AG04450 (cell line): ENCODE measurements around the gene ATAD5. TPM values are rescaled to one million over a fixed set of nuclear protein-coding genes. Genes with fewer than 3 reads are reported as not detected.
"Not testable (repeated sequence)": the region's sequence is repeated elsewhere in the genome, so short reads cannot be mapped to it uniquely, and the experiment has no call there.

Experiments used
- CTCF ChIA-PET: fragments of 300-600, 350-600 bp; formaldehyde crosslinking; extraction: SDS; loops from one replicate; lab custom pipeline; 2022; ENCODE audit warnings: antibody characterized with exemption, inconsistent platforms; lab: Charles Lee
- POLR2A ChIA-PET: fragments of 350-600 bp; formaldehyde crosslinking; extraction: SDS; loops from one replicate; lab custom pipeline; 2021; ENCODE audit warnings: antibody characterized with exemption, inconsistent platforms; lab: Yijun Ruan, JAX
- DNase-seq: peaks from one replicate; pipeline ENCODE4 v3.0.0-alpha.2; 2011; ENCODE audit warnings: low read depth, low spot score
- H3K27ac ChIP-seq: one replicate; pipeline ENCODE4 v1.5.1; 2012; ENCODE audit warnings: low read depth, low read length, control low read depth
- H3K27me3 ChIP-seq: one replicate; pipeline ENCODE4 v1.6.0; 2012; ENCODE audit warnings: low read length; ENCODE audit not compliant: control insufficient read depth, insufficient read depth
- H3K4me3 ChIP-seq: 2 replicates; pipeline ENCODE4 v1.5.1; 2011; ENCODE audit warnings: mild to moderate bottlenecking, low read depth, low read length, control low read depth
- H3K9me3 ChIP-seq: 2 replicates; pipeline ENCODE4 v1.5.1; 2012; ENCODE audit warnings: low read length; ENCODE audit not compliant: control insufficient read depth, insufficient read depth
- CTCF ChIP-seq: IDR thresholded peaks from 2 replicates; pipeline ENCODE4 v1.5.1; 2011; ENCODE audit warnings: low read depth, low read length, control low read depth, inconsistent platforms
- polyA plus RNA-seq: library from polyadenylated mRNA; depleted of rRNA; stranded (reverse); fragments of >200 nt; gene quantifications from 2 replicates; pipeline ENCODE4 v1.2.3, GENCODE V29; 2011

The ATAD5 gene
- polyA plus RNA-seq, 1 experiment = 1.0 TPM

- Histone ChIP-seq H3K27me3 (peaks cover 17% of the 10 kb centered on the region), H3K27ac (no peak overlapping the region), H3K4me3 (no peak overlapping the region), H3K9me3 (no peaks in the 10 kb centered on the region)
- no peak for DNase-seq
- ChIA-PET CTCF (no interaction called here), POLR2A (no interaction called here)
- no peak for TF ChIP-seq CTCF
Observed at GRCh38 chr17:30926516-30926915, 94.8 kb downstream of the ATAD5 start.

- H3K9me3 ChIP-seq = no peaks in the 10 kb centered on the region
- ChIA-PET CTCF (interaction anchor here (0.6 to 0.7 kb wide), 2 partner anchors 70 to 503 kb away, joined by 3 to 7 read pairs; no protein-coding TSS in a partner anchor), POLR2A (interaction anchor here (0.7 kb wide), 1 partner anchor 23 kb away, joined by 6 read pairs; no protein-coding TSS in a partner anchor)
- DNase-seq = no peak
- no peak overlapping the region for H3K4me3 ChIP-seq
- TF ChIP-seq CTCF = no peak
- no peak overlapping the region for H3K27ac ChIP-seq
- peaks cover 14% of the 10 kb centered on the region for H3K27me3 ChIP-seq
Observed at GRCh38 chr17:30927756-30928155, 96.0 kb downstream of the ATAD5 start.

- CTCF ChIA-PET = interaction anchor here (0.5 to 0.7 kb wide), 2 partner anchors 10 to 502 kb away, joined by 5 to 7 read pairs; no protein-coding TSS in a partner anchor
- Histone ChIP-seq H3K9me3 (no peaks in the 10 kb centered on the region), H3K4me3 (no peak overlapping the region), H3K27ac (no peak overlapping the region), H3K27me3 (peaks cover 10% of the 10 kb centered on the region)
- POLR2A ChIA-PET = no interaction called here
- DNase-seq = no peak
- no peak for TF ChIP-seq CTCF
Observed at GRCh38 chr17:30928584-30928983, 96.8 kb downstream of the ATAD5 start.

- DNase-seq = no peak
- Histone ChIP-seq H3K4me3 (no peak overlapping the region), H3K9me3 (no peaks in the 10 kb centered on the region), H3K27ac (no peak overlapping the region), H3K27me3 (peaks cover 5% of the 10 kb centered on the region)
- TF ChIP-seq CTCF = no peak
- ChIA-PET POLR2A (no interaction called here), CTCF (interaction anchor here (0.5 to 0.6 kb wide), 2 partner anchors 10 to 16 kb away, joined by 5 read pairs; no protein-coding TSS in a partner anchor)
Observed at GRCh38 chr17:30929081-30929633, 97.4 kb downstream of the ATAD5 start.

- POLR2A ChIA-PET, H3K27ac ChIP-seq: not testable (repeated sequence)
Observed at GRCh38 chr17:30929861-30930260, 98.1 kb downstream of the ATAD5 start.

More at GRCh38 chr17:30929861-30930260, 98.1 kb downstream of the ATAD5 start:
- H3K4me3 ChIP-seq, DNase-seq, H3K9me3 ChIP-seq, CTCF ChIA-PET, H3K27me3 ChIP-seq: not testable (repeated sequence)
